ENCODE data around the gene NPAS2. TPM values are rescaled to one million over a fixed set of nuclear protein-coding genes. Genes with fewer than 3 reads are reported as not detected.

Gene NPAS2
- total and polyA plus RNA-seq, 2 of the 8 experiments (the other 6 are each of a cell fraction or from before 2014, with no cell fraction given): 1.8 to 1.9 TPM

- H3K9me3 ChIP-seq (ENCODE audit: insufficient read depth in 2 of 2, low read depth in 1 of 2, low read length in 1 of 2): peaks cover 0 to 4% of the 10 kb centered on the region in 2 experiments; a peak in 1 of 4 replicates
- no peak overlapping the region for H3K27ac ChIP-seq (ENCODE audit: low read depth, low read length)
- H3K4ac ChIP-seq (replicated peaks; ENCODE audit: insufficient read length, low read depth, low read length): no peak overlapping the region
- H3K4me3 ChIP-seq (ENCODE audit: extremely low read depth in 1 of 4, insufficient read depth in 2 of 4, low read depth in 3 of 4, low read length in 4 of 4): no peak overlapping the region
- H4K8ac ChIP-seq (ENCODE audit: extremely low read depth, insufficient read depth, low read length): no peak overlapping the region
- no peaks in the 10 kb centered on the region; a peak in 1 of 7 replicates for H3K4me1 ChIP-seq (replicated peaks in 1 of 4; ENCODE audit: control insufficient read depth in 3 of 4, insufficient read depth in 4 of 4, low read length in 3 of 4)
- H3K9ac ChIP-seq (replicated peaks in 1 of 4; ENCODE audit: extremely low read depth in 1 of 4, low read depth in 3 of 4, low read length in 3 of 4): no peak overlapping the region
- no peaks in the 10 kb centered on the region for H3K27me3 ChIP-seq (replicated peaks in 1 of 4; ENCODE audit: control insufficient read depth in 3 of 4, extremely low read depth in 1 of 4, insufficient read depth in 3 of 4, low read length in 3 of 4)
- H3K79me2 ChIP-seq (ENCODE audit: control insufficient read depth in 1 of 2, insufficient read depth in 2 of 2, low read length in 2 of 2): no peaks in the 10 kb centered on the region
- H2BK15ac ChIP-seq (ENCODE audit: low read length): no peak overlapping the region
- no peaks in the 10 kb centered on the region for H4K20me1 ChIP-seq (replicated peaks in 1 of 2; ENCODE audit: control insufficient read depth in 1 of 2, insufficient read depth in 2 of 2, low read length in 2 of 2)
- H3K79me1 ChIP-seq (ENCODE audit: low read depth, low read length): no peaks in the 10 kb centered on the region
- no peak overlapping the region for H2AK5ac ChIP-seq (ENCODE audit: low read depth, low read length)
- H3K18ac ChIP-seq (ENCODE audit: extremely low read depth, low read length): no peak overlapping the region
- no peak overlapping the region for H3K56ac ChIP-seq (replicated peaks; ENCODE audit: insufficient read length, low read depth, low read length)
- no peak overlapping the region for H2AFZ ChIP-seq (ENCODE audit: low read length)
- no peaks in the 10 kb centered on the region for H3K36me3 ChIP-seq (ENCODE audit: control insufficient read depth in 2 of 4, insufficient read depth in 4 of 4, low read length in 3 of 4)
- WGBS, 2 experiments (ENCODE audit: extremely low coverage in 1 of 2, insufficient coverage in 1 of 2, insufficient read length in 1 of 2, insufficient replicate concordance in 2 of 2, low coverage in 1 of 2, low lambda C conversion rate in 2 of 2, missing lambda C conversion rate in 1 of 2): 93% methylated on average over 3 of the region's 3 CpGs; no CpG with 5 or more reads in 1 of the 2 experiments
- no peak overlapping the region for H4K5ac ChIP-seq (ENCODE audit: insufficient read length, low read depth, low read length)
- no peak overlapping the region for H3K23ac ChIP-seq (ENCODE audit: insufficient read length)
- H2BK5ac ChIP-seq (ENCODE audit: low read depth, low read length): no peak overlapping the region
- FAIRE-seq: no peak
- no peak overlapping the region for H4K91ac ChIP-seq (replicated peaks; ENCODE audit: insufficient read length, low read length)
- CTCF ChIA-PET (ENCODE audit: partially characterized antibody): interaction anchor here (0.6 to 3.0 kb wide), 3 partner anchors 8 to 50 kb away, joined by 4 to 11 read pairs (median 9); no protein-coding TSS in a partner anchor
- H3K4me2 ChIP-seq (ENCODE audit: insufficient read depth in 1 of 2, low read depth in 2 of 2, low read length in 2 of 2): no peak overlapping the region
- POLR2A ChIA-PET (ENCODE audit: partially characterized antibody): no interaction called here
- no peak overlapping the region for H3K14ac ChIP-seq (ENCODE audit: insufficient read length)
- no peak overlapping the region for H2BK20ac ChIP-seq (ENCODE audit: low read length)
- H2BK120ac ChIP-seq (replicated peaks; ENCODE audit: low read depth, low read length): no peak overlapping the region
- no peaks in the 10 kb centered on the region for H3K23me2 ChIP-seq (ENCODE audit: low read depth, low read length)
- H2BK12ac ChIP-seq (ENCODE audit: low read depth, low read length): no peak overlapping the region
- DNase-seq (ENCODE audit: low read depth in 1 of 2, low spot score in 2 of 2): no peak
- TF ChIP-seq NANOG (IDR thresholded peaks at IDR 0.05; ENCODE audit: insufficient read depth, low read depth, low read length, poor library complexity, severe bottlenecking) (no peak), ATF2 (IDR thresholded peaks at IDR 0.05; ENCODE audit: low read length) (no peak), JUN (IDR thresholded peaks at IDR 0.05; ENCODE audit: low read depth, low read length) (no peak), RAD21 (IDR thresholded peaks at IDR 0.05 in 1 of 2, conservative IDR thresholded peaks at IDR 0.05 in 1 of 2; ENCODE audit: low read depth in 2 of 2, low read length in 2 of 2) (no peak), KDM1A (IDR thresholded peaks at IDR 0.05; ENCODE audit: borderline replicate concordance, low read length) (no peak), RXRA (IDR thresholded peaks at IDR 0.05; ENCODE audit: insufficient read depth, low read depth, low read length) (no peak)
Observed at GRCh38 chr2:100869120-100869519, 49.2 kb downstream of the NPAS2 start.

Measured in H1 (cell line).